GM19395 (cell line): ENCODE data around the gene CXXC5.
"Not testable (repeated sequence)": the region's sequence is repeated elsewhere in the genome, so short reads cannot be mapped to it uniquely, and the experiment has no call there.

Source experiments
- ATAC-seq: cut with Tn5 transposase; IDR thresholded peaks from one replicate; pipeline ENCODE4 v1.9.1; 2021; ENCODE audit warnings: mild to moderate bottlenecking, moderate library complexity; ENCODE audit not compliant: unreplicated experiment

The CXXC5 gene

DNA sequence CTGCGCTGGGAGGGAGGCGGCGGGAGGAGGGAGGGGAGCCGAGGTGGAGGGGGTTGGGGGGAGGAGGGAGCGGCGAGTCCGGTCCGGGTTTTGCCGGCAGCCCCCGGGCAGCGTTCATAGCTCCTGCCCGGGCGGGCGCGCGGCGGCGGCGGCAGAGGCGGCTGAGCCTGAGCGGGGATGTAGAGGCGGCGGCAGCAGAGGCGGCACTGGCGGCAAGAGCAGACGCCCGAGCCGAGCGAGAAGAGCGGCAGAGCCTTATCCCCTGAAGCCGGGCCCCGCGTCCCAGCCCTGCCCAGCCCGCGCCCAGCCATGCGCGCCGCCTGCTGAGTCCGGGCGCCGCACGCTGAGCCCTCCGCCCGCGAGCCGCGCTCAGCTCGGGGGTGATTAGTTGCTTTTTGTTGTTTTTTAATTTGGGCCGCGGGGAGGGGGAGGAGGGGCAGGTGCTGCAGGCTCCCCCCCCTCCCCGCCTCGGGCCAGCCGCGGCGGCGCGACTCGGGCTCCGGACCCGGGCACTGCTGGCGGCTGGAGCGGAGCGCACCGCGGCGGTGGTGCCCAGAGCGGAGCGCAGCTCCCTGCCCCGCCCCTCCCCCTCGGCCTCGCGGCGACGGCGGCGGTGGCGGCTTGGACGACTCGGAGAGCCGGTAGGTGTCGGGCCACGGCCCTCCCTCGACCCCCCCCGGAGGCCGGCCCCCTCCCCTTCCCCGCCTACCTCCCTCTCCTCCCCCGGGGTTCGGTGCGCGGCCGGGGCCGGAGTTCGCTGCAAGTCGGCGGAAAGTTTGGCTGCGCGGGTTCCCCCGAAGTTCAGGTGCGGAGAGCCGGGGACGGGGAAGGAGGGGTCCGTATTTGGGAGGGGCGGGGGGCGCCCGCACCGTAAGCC, at the start of gene CXXC5:
Gene CXXC5 (plus strand): TSS at position 145 of the 877 bp plus-strand sequence. CDS start 32,175 bp downstream, outside the sequence.
- no peak for ATAC-seq

DNA sequence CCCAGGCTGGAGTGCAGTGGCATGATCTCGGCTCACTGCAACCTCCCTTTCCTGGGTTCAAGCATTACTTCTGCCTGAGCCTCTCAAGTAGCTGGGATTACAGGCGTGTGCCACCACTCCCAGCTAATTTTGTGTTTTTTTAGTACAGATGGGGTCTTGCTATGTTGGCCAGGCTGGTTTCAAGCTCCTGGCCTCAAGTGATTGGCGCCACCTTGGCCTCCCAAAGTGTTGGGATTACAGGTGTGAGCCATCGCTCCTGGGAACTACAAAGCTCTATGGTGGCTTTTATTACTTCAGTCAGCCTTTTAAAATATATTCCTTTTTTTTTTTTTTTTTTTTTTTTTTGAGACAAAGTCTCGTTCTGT, 49.6 kb upstream of the CXXC5 start:
- not testable (repeated sequence) for ATAC-seq

DNA sequence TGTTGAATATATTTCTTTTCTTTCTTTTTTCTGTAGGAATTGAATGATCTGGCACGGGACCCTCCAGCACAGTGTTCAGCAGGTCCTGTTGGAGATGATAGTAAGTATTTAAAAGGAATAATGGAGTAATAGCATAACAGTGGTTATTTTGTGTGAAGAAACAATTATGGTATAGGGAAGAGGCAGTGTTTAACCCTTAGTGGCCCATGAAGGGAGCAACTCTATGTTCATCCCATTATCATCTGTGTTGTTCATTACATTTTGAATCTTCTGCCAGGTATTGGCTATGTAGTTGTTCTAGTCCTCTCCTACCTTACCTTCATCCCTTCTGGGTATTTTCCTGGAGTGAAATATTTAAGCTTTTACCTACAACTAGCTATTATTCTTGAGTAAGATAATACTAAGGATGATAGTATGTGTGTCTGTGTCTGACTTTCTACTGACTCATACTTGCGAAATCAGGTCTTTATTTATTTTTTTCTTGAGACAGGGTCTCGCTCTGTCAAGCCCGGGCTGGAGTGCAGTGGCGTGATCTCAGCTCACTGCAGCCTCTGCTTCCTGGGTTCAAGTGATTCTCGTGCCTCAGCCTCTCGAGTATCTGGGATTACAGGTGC, 47.7 kb upstream of the CXXC5 start:
- no peak for ATAC-seq

GRCh38 chr5:139601429-139601828, 46.7 kb upstream of the CXXC5 start:
- ATAC-seq: no peak

GRCh38 chr5:139601948-139602347, 46.2 kb upstream of the CXXC5 start:
- ATAC-seq: not testable (repeated sequence)

GRCh38 chr5:139605887-139606286, 42.3 kb upstream of the CXXC5 start:
- ATAC-seq: no peak

DNA sequence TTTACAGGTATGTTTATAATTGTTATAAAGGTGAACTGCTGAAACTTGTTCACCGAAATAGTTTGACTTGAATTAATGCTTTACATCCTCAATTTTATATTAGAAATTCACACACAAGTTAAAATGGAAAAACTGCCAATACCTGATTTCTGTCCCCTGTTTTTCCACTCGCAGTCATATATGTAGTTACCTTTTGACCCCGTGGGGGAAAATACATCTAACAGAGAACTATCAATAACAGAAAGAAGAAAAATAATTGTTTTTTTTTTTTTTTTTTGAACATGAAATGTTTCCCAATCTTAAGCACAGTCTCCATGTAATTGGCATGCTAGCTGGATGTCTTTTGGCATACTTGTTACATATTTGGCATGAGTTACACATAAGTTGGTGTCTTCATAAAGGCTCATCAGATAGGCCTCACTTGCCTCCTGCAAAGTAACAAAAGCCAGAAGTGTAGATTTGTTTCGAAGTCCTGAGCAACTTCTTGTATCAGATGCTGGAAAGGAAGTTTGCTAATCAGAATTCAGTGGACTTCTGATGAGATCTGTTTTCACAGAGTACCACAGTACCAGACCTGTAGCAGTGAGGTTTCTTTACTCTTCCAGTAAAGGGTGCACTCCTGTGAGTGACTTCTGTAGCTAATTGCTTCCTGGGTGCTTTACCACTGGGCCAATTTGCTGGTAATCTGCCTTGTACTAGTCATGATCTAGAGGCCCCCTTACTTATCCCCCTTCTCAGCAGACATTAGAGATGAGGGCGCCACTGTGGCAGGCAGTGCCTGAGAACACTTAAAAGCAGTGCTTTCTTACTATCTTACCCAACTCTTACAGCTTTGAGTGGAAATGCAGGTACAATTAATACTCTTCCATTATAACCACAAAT, 36.2 kb upstream of the CXXC5 start:
- ATAC-seq: no peak

GRCh38 chr5:139619861-139620260, 28.3 kb upstream of the CXXC5 start:
- ATAC-seq: no peak

DNA sequence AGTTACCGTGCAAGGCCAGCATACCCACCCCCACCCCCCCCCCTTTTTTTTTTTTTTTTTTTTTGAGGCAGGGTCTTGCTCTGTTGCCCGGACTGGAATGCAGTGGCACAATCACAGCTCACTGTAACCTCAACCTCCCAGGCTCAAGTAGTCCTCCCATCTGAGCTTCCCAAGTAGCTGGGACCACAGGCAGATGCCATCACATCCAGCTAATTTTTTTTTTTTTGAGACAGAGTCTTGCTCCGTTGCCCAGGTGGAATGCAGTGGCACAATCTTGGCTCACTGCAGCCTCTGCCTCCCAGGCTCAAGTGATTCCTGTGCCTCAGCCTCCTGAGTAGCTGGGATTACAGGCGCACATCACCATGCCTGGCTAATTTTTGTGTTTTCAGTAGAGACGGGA, 22.8 kb upstream of the CXXC5 start:
- not testable (repeated sequence) for ATAC-seq

DNA sequence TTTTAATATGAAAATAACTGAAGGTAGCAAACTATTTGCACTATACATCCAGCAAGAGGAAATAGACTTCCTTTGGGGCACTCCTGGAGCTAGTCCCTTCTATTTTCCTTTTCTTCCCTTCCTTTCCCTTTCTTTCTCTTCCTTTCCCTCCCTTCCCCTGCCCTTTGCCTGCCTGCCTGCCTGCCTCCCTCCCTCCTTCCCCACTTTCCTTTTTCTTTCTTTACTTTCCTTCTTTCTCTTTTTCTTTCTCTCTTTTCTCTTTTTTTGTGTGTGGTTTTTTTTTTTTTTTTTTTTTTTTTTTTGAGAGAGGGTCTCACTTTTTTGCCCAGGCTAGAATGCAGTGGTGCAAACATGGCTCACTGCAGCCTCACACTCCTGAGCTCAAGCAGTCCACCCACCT, 17.3 kb upstream of the CXXC5 start:
- no peak for ATAC-seq

DNA sequence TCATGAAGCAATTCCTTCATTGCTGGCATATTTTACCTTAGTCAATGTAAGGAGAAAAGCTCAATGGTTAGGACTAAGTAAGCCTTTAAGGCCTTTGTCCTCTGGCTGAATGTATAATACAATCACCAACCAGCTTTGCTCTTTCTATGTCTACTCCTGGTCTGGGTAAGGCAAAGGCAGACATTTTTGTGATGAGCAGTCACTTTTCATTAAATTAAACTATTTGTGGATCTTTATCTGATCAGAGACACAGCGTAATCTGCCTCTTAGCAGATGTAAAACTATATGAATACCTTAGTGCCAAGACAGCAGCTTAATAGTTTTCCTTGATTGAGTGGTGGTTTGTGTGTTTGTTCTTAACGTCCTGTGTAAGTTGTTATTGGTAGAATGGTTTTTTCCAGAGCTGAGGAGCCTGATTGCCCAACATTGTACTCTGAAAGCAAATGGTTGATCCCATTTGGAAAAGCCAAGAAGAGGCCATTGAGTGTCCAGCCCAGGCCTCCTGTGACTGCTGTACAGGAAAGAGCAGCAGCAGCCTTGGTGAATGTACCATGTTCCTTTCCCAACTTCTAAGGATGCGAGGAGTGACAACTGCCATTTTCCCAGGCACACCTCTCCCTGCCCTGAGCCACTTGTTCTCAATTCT, 16.5 kb upstream of the CXXC5 start:
- no peak for ATAC-seq

DNA sequence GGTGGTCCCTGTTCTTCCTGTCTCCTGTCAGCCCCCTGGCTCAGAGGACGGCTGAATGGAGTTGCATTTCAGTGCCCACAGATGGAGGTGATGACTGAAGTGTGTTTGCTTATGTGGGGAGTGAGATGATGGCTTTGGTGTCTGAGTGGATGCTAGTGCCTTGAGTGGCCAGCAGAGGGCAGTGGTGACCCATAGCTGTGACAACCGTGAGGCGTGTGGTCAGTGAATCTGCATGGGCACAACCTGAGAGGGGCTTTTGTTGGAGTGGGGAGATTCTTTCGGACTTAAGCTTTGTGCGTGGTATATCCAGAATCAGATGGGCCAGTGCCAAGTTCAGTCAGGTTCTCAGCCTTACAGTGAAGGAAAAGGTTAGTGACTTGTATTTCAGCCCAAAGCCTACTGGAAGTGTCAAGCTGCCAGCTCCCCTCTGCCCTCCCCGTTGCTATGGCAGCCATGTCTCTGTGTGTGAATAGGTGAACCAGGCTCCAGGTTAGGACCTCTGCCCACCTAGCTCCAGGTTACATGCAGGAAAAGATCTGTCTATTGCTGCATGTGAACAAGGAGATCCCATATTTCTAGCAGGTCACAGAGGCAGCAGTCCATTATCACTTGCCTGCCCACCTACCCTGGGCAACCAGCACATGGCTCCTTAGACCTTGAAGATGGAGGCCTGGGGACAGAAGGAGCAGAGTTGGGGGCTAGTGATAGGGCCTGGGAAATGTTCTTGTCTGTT, 14.7 kb upstream of the CXXC5 start:
- ATAC-seq: peak; percentile 29

- no peak for ATAC-seq
Measured at GRCh38 chr5:139634028-139634325, 14.2 kb upstream of the CXXC5 start.

DNA sequence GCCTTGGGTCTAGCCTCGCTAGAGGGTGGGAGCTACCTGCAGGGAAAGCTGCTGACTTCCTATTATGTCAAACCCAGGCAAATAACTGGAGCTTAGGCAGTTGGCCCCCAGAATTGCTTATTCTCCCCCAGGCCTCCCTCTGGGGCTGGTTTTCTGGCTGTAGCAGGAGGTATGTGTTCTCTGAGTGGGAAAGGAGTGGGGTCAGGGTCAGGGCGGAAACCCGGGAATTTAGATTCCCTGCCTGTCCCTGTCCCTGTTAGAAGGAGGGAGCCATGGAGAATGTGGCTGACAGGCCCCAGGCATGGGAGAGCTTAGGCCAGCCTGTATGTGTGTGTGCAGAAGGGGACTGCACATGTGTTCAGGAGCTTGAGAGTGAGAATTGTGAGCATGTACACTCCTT, 13.6 kb upstream of the CXXC5 start:
- ATAC-seq: no peak

GRCh38 chr5:139635191-139635590, 13.0 kb upstream of the CXXC5 start:
- no peak for ATAC-seq

DNA sequence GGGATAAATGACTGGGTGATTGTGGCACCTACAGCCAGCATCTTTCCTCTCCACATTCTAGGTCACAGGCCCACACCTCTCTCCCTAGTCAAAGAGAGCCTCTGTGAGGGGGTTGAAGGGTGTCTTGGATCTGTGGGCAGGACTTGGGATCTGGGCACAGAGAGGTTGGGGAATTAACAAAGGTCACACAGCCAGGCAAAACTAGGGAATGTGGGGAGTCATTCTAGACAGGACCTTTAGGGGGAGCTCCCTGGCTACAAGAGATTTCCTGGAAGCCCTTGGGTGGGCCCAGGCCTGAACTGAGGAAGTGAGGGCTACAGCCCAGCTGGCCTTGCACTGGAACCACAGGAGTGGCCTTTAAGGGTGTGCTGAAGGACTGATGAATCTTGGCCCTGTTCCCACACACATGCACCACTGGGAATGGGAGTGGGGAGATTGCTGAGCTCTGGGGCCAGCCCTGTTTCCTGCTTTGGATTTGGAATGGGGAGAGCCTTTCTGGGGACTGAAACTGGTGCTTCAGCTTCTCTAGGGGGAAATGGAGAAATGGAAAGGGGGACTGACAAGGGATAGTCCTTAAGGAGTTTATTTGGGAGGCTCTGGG, 12.4 kb upstream of the CXXC5 start:
- ATAC-seq: peak; percentile 22

DNA sequence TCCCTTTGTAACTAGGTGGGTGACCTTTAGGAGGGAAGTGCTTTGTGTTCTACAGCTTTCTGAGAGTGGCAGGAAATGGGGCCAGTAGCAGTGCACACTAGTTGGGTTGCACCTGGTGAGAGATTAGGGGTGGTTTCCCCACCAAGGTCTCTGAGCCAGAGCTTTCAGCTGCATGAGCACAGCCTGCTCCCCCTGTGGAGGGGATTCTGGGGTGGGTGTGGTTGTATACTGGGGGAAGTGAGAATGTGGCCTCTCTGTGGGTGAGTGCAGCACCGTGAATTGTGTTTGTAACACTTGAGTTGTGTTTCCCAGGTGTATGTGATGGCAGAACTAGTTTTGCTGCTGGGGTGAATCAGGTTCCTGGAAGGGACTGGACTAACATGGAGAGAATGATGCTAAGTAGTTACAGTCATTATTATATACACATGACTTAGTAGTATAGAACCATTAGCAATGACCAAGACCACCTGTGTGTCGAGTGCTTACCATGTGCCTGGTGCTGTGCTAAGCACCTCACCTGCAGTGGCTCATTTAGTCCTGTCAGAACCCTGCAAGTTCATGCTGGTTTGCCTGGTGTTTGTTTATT, 11.8 kb upstream of the CXXC5 start:
- peak; percentile 74 for ATAC-seq

GRCh38 chr5:139636975-139637408, 11.2 kb upstream of the CXXC5 start:
- no peak for ATAC-seq

- peak; percentile 18 for ATAC-seq
Measured at GRCh38 chr5:139637438-139638089, 10.6 kb upstream of the CXXC5 start.
